SU-DHL-6 (cell line): ENCODE data around the gene RHEX.

Experiments
- H2AFZ ChIP-seq: fragments of 200-600 bp; sonication (generic); 2 replicates; pipeline ENCODE4 v1.6.1; 2014; ENCODE audit warnings: low read depth, mild to moderate bottlenecking, moderate library complexity, mixed read lengths, antibody characterized with exemption, low read length; ENCODE audit not compliant: severe bottlenecking
- H3F3A ChIP-seq: fragments of 200-600 bp; shearing (Covaris generic); 2 replicates; pipeline ENCODE4 v1.6.0; 2016; ENCODE audit warnings: antibody characterized with exemption, mild to moderate bottlenecking; ENCODE audit not compliant: insufficient read depth
- H3K27ac ChIP-seq: fragments of 200-600 bp; sonication (generic); 2 replicates; pipeline ENCODE4 v1.5.1; 2016; ENCODE audit warnings: low read depth, mild to moderate bottlenecking, low read length, moderate library complexity, mixed read lengths
- H3K27me3 ChIP-seq: fragments of 200-600 bp; sonication (generic), shearing (Covaris generic); 2 replicates; pipeline ENCODE4 v1.6.0; 2014; ENCODE audit warnings: mild to moderate bottlenecking, low read length
- H3K36me3 ChIP-seq: fragments of 200-600 bp; sonication (generic); 2 replicates; pipeline ENCODE4 v1.6.1; 2014; ENCODE audit warnings: mild to moderate bottlenecking, low read length, mixed read lengths
- H3K4me2 ChIP-seq: fragments of 300-600, 200-600 bp; shearing (Covaris generic), sonication (generic); 2 replicates; pipeline ENCODE4 v1.6.0; 2014; ENCODE audit warnings: low read length, low read depth, mild to moderate bottlenecking; ENCODE audit not compliant: poor library complexity, severe bottlenecking
- H3K4me3 ChIP-seq: fragments of 200-600 bp; sonication (generic); 2 replicates; pipeline ENCODE4 v1.5.1; 2014; ENCODE audit warnings: antibody characterized with exemption, low read length, mild to moderate bottlenecking, mixed read lengths; ENCODE audit not compliant: insufficient read depth, poor library complexity, severe bottlenecking
- H3K79me2 ChIP-seq: fragments of 200-600 bp; sonication (generic); 2 replicates; pipeline ENCODE4 v1.6.1; 2014; ENCODE audit warnings: mild to moderate bottlenecking, low read length, moderate library complexity; ENCODE audit not compliant: insufficient read depth
- H3K9ac ChIP-seq: fragments of 200-600 bp; sonication (generic); 2 replicates; pipeline ENCODE4 v1.7.0; 2014; ENCODE audit warnings: mild to moderate bottlenecking, low read length
- H3K9me2 ChIP-seq: fragments of 200-600 bp; sonication (generic); replicated peaks from 2 replicates; pipeline ENCODE4 v1.6.1; 2014; ENCODE audit warnings: low read length; ENCODE audit not compliant: insufficient read depth
- H3K9me3 ChIP-seq: fragments of 200-600 bp; sonication (generic); 2 replicates; pipeline ENCODE4 v1.6.1; 2014; ENCODE audit warnings: low read length, mixed read lengths; ENCODE audit not compliant: insufficient read depth
- H4K20me1 ChIP-seq: fragments of 200-600 bp; sonication (generic); 2 replicates; pipeline ENCODE4 v1.6.1; 2014; ENCODE audit warnings: low read depth, mild to moderate bottlenecking, antibody characterized with exemption, low read length, moderate library complexity, mixed read lengths
- CTCF ChIP-seq: fragments of 200-600 bp; sonication (generic); IDR thresholded peaks from one replicate; pipeline ENCODE4 v1.5.1; 2017; ENCODE audit warnings: antibody characterized with exemption, mild to moderate bottlenecking, low read length, moderate library complexity; ENCODE audit not compliant: insufficient read depth, poor library complexity, severe bottlenecking
- EZH2phosphoT487 ChIP-seq: fragments of 200-600 bp; sonication (generic), shearing (Covaris generic); conservative IDR thresholded peaks from 2 replicates; pipeline ENCODE4 v1.6.1; 2018; ENCODE audit warnings: mild to moderate bottlenecking, antibody characterized with exemption, low read length, moderate library complexity, mixed read lengths

The RHEX gene

DNA sequence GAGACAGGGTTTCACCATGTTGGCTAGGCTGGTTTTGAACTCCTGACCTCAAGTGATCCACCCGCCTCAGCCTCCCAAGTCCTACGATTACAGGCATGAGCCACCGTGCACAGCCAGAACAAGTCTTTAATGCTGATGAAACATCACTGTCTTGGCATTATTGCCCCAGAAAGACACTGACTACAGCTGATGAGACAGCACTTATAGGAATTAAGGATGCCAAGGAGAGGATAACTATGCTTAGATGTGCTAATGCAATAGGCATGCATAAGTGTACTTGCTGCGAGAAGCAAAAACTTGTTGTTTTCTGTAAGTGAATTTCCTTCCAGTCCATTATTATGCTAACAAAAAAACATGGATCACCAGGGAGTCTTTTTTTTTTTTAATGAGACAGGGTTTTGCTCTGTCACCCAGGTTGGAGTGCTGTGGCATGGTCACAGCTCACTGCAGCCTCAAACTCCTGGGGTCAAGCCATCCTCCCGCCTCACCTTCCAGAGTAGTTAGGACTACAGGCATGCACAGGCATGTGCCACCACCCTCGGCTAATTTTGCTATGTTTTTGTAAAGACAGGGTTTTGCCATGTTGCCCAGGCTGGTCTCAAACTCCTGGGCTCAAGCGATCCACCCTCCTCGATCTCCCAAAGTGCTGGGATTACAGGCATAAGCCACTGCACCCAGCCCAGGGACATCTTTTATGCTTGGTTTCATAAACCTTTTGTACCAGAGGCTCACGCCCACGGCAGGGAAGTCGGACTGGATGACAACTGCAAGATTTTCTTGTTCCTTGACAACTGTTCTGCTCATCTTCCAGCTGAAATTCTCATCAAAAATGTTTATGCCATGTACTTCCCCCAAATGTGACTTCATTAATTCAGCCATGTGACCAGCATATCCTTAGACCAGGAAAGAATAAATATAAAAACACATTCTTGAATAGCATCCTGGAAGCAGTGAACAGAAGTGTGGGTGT is 23.1 kb downstream of the RHEX start:
- Histone ChIP-seq H3K4me3 (no peak overlapping the region), H3K9me3 (no peaks in the 10 kb centered on the region), H3K4me2 (no peak overlapping the region), H3K36me3 (no peaks in the 10 kb centered on the region), H3K9me2 (no peaks in the 10 kb centered on the region), H3K79me2 (no peaks in the 10 kb centered on the region), H3K27ac (no peak overlapping the region), H3K27me3 (no peaks in the 10 kb centered on the region), H3F3A (no peaks in the 10 kb centered on the region; the same call in 1 of the 2 replicates), H4K20me1 (no peaks in the 10 kb centered on the region), H2AFZ (no peak overlapping the region), H3K9ac (no peak overlapping the region)
- TF ChIP-seq CTCF (no peak), EZH2phosphoT487 (no peak)

GRCh38 chr1:206079135-206079534 is 26.2 kb downstream of the RHEX start:
- H3K4me2 ChIP-seq: no peak overlapping the region
- no peaks in the 10 kb centered on the region for H3K79me2 ChIP-seq
- H3K9ac ChIP-seq: no peak overlapping the region

GRCh38 chr1:206080026-206080820 is 27.2 kb downstream of the RHEX start:
- H3K9me3 ChIP-seq: no peaks in the 10 kb centered on the region
- TF ChIP-seq CTCF: no peak
- no peak for TF ChIP-seq EZH2phosphoT487
- H3K36me3 ChIP-seq: no peaks in the 10 kb centered on the region
- no peaks in the 10 kb centered on the region for H3K9me2 ChIP-seq
- H3K79me2 ChIP-seq: no peaks in the 10 kb centered on the region
- no peaks in the 10 kb centered on the region for H4K20me1 ChIP-seq
- H2AFZ ChIP-seq: no peak overlapping the region
- H3K4me3 ChIP-seq: no peak overlapping the region
- H3K27me3 ChIP-seq: no peaks in the 10 kb centered on the region
- H3F3A ChIP-seq: no peaks in the 10 kb centered on the region; the same call in 1 of the 2 replicates
- no peak overlapping the region for H3K27ac ChIP-seq
- no peak overlapping the region for H3K4me2 ChIP-seq
- H3K9ac ChIP-seq: no peak overlapping the region

More at GRCh38 chr1:206079135-206079534, 26.2 kb downstream of the RHEX start:
- Histone ChIP-seq H3K4me3 (no peak overlapping the region), H3F3A (no peaks in the 10 kb centered on the region; the same call in 1 of the 2 replicates), H3K9me2 (no peaks in the 10 kb centered on the region), H3K27me3 (no peaks in the 10 kb centered on the region), H4K20me1 (no peaks in the 10 kb centered on the region), H2AFZ (no peak overlapping the region), H3K9me3 (no peaks in the 10 kb centered on the region), H3K27ac (no peak overlapping the region), H3K36me3 (no peaks in the 10 kb centered on the region)
- TF ChIP-seq EZH2phosphoT487 (no peak), CTCF (no peak)
